ENCODE data around the gene ARPC1A.

DNA sequence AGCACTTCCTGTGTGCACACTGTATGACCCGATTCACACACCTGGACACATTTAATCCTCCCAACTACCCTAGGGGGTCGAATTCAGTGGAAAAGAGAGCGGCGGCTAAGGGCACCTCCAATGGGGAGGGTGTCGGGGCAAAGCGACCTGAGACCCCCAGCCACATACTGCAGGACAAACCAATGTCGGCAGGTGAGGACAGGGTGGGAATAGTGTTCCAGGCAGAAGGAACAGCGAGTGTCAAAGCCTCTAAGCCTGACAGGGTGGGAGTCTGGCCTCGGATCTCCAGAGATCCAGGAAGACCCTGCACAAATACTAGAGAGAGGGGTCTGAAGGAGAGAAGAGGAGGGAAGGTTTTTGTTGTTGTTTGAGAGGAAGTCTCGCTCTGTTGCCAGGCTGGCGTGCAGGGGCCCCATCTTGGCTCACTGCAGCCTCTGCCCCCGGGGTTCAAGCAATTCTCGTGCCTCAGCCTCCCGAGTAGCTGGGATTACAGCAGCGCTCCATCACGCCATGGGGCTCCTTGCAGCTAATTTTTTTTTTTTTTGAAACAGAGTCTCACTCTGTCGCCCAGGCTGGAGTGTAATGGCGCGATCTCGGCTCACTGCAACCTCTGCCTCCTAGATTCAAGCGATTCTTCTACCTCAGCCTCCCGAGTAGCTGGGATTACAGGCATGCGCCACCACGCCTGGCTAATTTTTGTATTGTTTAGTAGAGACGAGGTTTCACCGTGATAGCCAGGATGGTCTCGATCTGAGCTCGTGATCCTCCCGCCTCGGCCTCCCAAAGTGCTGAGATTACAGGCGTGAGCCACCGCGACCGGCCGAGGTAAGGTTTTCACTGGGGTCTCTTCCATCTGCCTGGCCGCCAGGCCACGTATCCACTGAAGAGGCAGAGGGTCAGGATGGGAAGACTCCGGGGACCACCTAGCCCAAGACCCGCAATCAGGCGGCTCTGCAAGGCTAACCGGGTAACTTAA, 47.7 kb downstream of the ARPC1A start:
- no peak for TF ChIP-seq TAF1 (IDR thresholded peaks at IDR 0.05; ENCODE audit: borderline replicate concordance, insufficient read depth, low read length)
- no peak for TF ChIP-seq POLR2AphosphoS5 (IDR thresholded peaks at IDR 0.05; ENCODE audit: low read depth, low read length)
- TF ChIP-seq SIN3A (IDR thresholded peaks at IDR 0.05; ENCODE audit: borderline replicate concordance, insufficient read depth, low read length) = no peak
- TF ChIP-seq, protein P1, sequence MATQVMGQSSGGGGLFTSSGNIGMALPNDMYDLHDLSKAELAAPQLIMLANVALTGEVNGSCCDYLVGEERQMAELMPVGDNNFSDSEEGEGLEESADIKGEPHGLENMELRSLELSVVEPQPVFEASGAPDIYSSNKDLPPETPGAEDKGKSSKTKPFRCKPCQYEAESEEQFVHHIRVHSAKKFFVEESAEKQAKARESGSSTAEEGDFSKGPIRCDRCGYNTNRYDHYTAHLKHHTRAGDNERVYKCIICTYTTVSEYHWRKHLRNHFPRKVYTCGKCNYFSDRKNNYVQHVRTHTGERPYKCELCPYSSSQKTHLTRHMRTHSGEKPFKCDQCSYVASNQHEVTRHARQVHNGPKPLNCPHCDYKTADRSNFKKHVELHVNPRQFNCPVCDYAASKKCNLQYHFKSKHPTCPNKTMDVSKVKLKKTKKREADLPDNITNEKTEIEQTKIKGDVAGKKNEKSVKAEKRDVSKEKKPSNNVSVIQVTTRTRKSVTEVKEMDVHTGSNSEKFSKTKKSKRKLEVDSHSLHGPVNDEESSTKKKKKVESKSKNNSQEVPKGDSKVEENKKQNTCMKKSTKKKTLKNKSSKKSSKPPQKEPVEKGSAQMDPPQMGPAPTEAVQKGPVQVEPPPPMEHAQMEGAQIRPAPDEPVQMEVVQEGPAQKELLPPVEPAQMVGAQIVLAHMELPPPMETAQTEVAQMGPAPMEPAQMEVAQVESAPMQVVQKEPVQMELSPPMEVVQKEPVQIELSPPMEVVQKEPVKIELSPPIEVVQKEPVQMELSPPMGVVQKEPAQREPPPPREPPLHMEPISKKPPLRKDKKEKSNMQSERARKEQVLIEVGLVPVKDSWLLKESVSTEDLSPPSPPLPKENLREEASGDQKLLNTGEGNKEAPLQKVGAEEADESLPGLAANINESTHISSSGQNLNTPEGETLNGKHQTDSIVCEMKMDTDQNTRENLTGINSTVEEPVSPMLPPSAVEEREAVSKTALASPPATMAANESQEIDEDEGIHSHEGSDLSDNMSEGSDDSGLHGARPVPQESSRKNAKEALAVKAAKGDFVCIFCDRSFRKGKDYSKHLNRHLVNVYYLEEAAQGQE (IDR thresholded peaks at IDR 0.05; ENCODE audit: insufficient read depth in 1 of 2, low read depth in 2 of 2, low read length in 2 of 2) = no peak
- no peak for TF ChIP-seq FOXP2 (optimal IDR thresholded peaks at IDR 0.05; ENCODE audit: borderline replicate concordance, extremely low read depth, extremely low read length, insufficient read depth)
